GM20000 (cell line): Measurements from ENCODE around the gene MAVS.

ENCODE experiments used
- DNase-seq: peaks from one replicate; pipeline ENCODE4 v3.0.0; 2012; ENCODE audit warnings: low spot score
- TF ChIP-seq, protein P1 (sequence below): IDR thresholded peaks from 2 replicates; pipeline ENCODE4 v1.5.1; 2012; ENCODE audit warnings: mild to moderate bottlenecking, control low read depth; ENCODE audit errors: extremely low read depth, missing control alignments

The MAVS gene

DNA sequence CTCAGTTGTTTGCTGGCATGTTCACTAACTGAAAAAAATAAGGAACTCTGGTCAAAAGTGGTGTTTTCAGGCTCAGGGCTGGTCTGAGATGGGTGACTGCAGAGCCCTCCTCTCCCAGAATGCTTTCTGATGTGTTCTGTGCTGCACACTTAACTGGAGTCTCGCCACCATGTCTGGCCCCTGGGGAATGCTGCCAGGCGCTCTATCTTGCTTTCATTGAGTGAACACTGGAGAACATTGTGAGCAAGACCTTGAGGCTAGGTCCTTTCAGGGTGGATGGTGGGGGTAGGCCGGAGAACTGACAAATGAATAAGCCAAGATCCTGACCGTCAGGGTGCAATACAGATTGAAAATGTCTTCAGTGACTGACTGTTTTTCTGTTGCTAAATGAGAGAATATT lies 62.0 kb downstream of the MAVS start:
- TF ChIP-seq, protein P1, sequence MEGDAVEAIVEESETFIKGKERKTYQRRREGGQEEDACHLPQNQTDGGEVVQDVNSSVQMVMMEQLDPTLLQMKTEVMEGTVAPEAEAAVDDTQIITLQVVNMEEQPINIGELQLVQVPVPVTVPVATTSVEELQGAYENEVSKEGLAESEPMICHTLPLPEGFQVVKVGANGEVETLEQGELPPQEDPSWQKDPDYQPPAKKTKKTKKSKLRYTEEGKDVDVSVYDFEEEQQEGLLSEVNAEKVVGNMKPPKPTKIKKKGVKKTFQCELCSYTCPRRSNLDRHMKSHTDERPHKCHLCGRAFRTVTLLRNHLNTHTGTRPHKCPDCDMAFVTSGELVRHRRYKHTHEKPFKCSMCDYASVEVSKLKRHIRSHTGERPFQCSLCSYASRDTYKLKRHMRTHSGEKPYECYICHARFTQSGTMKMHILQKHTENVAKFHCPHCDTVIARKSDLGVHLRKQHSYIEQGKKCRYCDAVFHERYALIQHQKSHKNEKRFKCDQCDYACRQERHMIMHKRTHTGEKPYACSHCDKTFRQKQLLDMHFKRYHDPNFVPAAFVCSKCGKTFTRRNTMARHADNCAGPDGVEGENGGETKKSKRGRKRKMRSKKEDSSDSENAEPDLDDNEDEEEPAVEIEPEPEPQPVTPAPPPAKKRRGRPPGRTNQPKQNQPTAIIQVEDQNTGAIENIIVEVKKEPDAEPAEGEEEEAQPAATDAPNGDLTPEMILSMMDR, result no peak
- DNase-seq, result no peak

DNA sequence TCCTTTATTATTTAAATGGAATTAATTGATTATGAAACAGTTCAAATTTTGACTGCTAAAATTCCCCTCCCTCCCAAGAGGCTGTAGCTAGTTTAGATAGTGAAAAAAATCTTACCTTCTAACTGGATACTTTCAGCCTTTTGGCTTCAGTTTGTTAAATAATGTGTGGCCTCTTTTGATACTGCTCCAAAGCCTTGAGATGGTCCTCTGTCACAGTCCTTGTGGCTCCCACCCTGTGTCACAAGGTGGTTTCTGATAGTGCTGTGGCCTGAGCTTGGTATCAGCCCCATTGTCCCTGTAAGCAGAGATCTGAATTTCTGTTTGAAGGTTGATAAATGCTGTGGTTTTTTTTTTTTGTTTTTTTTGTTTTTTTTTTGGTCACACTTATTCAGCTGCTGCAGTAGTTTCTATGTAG lies 63.3 kb downstream of the MAVS start:
- TF ChIP-seq, protein P1, result no peak
- no peak for DNase-seq

DNA sequence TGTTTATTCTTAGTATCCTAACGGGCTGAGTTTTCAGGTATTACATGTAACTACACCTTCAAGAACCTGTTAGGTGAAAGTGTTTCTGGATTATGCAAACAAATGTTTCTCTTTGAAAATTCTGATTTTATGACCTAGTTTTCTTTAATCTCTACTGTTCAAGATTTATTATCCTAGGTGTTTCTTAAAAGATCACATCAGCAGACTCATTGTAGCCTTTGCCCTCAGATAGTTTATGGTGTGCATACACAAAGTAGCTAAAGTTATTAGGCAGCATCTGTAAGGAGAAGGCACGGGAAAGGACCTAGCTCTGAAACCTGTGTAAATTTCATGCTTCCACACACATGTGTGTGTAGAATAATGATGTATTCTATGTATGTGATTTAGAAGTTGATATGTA lies 64.2 kb downstream of the MAVS start:
- DNase-seq, result no peak
- TF ChIP-seq, protein P1, result no peak

DNA sequence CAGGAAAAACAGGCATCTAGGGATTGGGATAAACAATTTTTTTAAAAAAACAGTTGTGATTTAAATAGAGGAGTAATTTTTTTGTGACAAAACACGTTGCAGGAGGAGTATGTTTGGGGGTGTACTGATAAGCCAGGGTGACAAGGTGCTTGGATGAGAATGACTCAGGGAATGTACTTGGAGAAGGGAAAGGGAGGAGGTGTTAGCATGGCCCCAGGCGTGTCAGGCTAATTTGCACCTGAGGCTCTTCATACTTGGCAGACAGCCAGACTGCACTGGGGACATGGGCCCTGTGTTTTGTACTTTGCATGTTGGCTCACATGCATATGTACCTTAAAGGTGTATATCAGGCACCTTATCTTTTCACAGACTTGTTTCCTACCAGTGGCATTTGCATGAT lies 65.3 kb downstream of the MAVS start:
- TF ChIP-seq, protein P1, result no peak
- DNase-seq, result no peak

DNA sequence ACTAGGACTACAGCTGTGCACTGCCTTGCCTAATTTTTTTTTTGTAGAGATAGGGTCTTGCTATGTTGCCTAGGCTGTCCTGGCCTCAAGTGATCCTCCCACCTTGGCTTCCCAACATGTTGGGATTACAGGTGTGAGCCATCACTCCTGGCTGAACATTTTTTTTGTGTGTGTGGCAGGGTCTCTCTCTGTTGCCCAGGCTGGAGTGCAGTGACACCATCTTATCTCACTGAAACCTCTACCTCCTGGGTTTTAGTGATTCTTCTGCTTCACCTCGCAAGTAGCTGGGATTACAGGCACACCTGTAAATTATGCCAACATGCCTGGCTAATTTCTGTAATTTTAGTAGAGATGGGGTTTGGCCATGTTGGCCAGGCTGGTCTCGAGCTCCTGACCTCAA lies 67.8 kb downstream of the MAVS start:
- no peak for DNase-seq
- TF ChIP-seq, protein P1, result no peak

DNA sequence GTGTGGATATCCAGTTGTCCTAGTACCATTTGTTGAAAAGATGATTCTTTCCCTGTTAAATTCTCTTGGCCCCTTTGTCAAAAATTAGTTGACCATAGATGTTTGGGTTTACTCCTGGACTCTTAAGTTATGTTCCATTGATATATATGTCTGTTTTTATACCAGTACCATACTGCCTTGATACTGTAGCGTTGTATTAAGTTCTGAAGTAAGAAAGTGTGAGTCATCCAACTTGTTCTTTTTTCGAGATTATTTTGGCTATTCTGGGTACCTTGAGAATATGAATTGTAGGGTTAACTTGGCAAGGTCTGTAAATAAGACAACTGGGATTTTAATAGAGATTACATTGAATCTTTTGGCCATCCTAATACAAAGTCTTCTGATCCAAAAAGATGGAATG lies 69.1 kb downstream of the MAVS start:
- TF ChIP-seq, protein P1, result no peak
- no peak for DNase-seq

DNA sequence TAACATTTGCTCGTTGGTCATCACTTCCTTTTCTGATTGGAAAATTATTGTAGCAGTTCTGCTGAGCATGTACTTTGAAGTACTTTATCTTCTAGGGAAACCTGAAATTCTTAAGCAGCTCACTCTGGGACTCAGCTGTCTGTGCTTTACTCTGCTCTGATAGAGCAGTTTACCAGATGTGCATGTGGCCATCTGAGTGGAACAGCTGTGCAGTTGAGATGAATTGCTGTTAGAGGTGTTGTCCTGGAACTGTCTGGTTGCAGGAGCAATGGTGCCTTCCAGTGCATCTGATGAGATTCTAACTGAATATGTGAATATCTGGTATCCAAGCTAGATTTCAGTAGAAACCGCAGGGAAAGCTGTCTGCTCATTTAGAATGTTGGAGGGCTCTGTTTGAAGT lies 69.7 kb downstream of the MAVS start:
- TF ChIP-seq, protein P1, result no peak
- DNase-seq, result no peak
